ENCODE results near the gene DCXR. TPM values are rescaled to one million over a fixed set of nuclear protein-coding genes. Genes with fewer than 3 reads are reported as not detected.

Gene DCXR
- total RNA-seq, 2 experiments from 2014 or later: 132 to 147 TPM

DNA sequence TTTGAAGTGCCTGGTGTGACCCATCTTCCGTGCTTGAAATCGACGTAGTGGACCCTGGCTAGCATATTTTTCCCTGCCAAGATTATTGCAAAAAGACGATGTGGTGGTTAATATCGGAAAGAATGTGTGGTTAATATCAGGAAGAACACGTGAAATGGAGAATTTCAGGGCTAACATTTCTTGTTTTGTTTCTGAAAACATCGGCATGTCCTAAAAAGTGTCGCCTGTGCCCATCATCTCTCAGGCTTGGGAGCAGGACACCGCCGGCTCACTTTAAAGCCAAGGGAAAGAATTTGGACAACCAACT lies 345 bp upstream of the DCXR start:
- Histone ChIP-seq H3K4me3 (ENCODE audit: low read depth, low read length, poor library complexity, severe bottlenecking) (peak overlapping the region; percentile 72), H3K79me2 (ENCODE audit: insufficient read depth, low read depth, low read length) (no peaks in the 10 kb centered on the region), H2AFZ (ENCODE audit: low read length) (peak overlapping the region; percentile 92), H3K36me3 (ENCODE audit: insufficient read depth, low read length) (no peaks in the 10 kb centered on the region), H3K9me2 (ENCODE audit: insufficient read depth, low read length) (no peaks in the 10 kb centered on the region), H3K9me3 (ENCODE audit: low read length) (no peaks in the 10 kb centered on the region), H3K27ac (ENCODE audit: low read depth, low read length, poor library complexity, severe bottlenecking) (peak overlapping the region; percentile 70), H3K4me2 (ENCODE audit: low read length) (peak overlapping the region; percentile 92), H3K4me1 (ENCODE audit: insufficient read depth, low read length, poor library complexity, severe bottlenecking) (peaks cover 19% of the 10 kb centered on the region), H4K20me1 (ENCODE audit: insufficient read depth, low read length) (0 out of 2 replicates have a peak, but pooled peaks cover 5% of the 10 kb centered on the region)
- TF ChIP-seq, protein P1, sequence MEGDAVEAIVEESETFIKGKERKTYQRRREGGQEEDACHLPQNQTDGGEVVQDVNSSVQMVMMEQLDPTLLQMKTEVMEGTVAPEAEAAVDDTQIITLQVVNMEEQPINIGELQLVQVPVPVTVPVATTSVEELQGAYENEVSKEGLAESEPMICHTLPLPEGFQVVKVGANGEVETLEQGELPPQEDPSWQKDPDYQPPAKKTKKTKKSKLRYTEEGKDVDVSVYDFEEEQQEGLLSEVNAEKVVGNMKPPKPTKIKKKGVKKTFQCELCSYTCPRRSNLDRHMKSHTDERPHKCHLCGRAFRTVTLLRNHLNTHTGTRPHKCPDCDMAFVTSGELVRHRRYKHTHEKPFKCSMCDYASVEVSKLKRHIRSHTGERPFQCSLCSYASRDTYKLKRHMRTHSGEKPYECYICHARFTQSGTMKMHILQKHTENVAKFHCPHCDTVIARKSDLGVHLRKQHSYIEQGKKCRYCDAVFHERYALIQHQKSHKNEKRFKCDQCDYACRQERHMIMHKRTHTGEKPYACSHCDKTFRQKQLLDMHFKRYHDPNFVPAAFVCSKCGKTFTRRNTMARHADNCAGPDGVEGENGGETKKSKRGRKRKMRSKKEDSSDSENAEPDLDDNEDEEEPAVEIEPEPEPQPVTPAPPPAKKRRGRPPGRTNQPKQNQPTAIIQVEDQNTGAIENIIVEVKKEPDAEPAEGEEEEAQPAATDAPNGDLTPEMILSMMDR (conservative IDR thresholded peaks at IDR 0.05; ENCODE audit: low read length): no peak
- TF ChIP-seq EZH2phosphoT487 (IDR thresholded peaks at IDR 0.05; ENCODE audit: borderline replicate concordance, low read depth, low read length): no peak
- ChIA-PET POLR2A (interaction anchor here (0.6 to 1.5 kb wide), 14 partner anchors 12 to 372 kb away, joined by 3 to 9 read pairs (median 4); partner anchors contain the start of genes CENPX, LRRC45 and MAFG), CTCF (ENCODE audit: unreplicated experiment) (interaction anchor here (0.7 to 1.1 kb wide), 9 partner anchors 12 to 437 kb away, joined by 3 to 19 read pairs (median 4); partner anchors contain the start of genes CENPX and LRRC45)
- intact Hi-C loops (cut with micrococcal nuclease; ENCODE audit: unreplicated experiment): loop anchor here (1.0 to 5.0 kb wide), 4 partner anchors 13 to 166 kb away; partner anchors contain the start of genes ARHGDIA, FASN, GPS1 and LRRC45
- no TSS peak for BruUV-seq (replicated peaks)
- no peak for DNase-seq (ENCODE audit: low spot score)

DNA sequence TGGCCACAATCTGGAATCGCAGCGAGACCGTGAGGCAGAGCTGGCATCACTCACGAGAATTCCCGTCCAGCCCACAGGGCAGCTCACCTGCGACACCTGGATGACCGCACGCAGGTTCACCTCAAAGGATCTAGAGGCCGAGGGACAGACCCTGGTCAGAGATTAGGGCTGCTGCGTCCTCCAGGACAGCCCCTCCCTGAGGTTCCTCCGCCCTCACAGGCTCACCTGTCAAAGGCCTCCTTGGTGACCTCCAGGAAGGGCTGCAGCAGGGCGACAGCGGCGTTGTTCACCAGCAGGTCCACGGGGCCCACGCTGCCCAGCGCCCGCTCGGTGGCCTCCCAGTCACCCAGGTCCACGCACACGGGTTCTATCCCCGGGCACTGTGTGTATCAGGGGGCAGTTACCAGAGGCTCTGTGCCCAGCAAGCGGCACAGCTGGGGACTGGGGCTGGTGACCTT lies 834 bp downstream of the DCXR start:
- DNase-seq (ENCODE audit: low spot score): no peak
- Histone ChIP-seq H3K4me1 (ENCODE audit: insufficient read depth, low read length, poor library complexity, severe bottlenecking) (peaks cover 19% of the 10 kb centered on the region), H3K9me2 (ENCODE audit: insufficient read depth, low read length) (no peaks in the 10 kb centered on the region), H2AFZ (ENCODE audit: low read length) (no peak overlapping the region), H3K79me2 (ENCODE audit: insufficient read depth, low read depth, low read length) (no peaks in the 10 kb centered on the region), H4K20me1 (ENCODE audit: insufficient read depth, low read length) (0 out of 2 replicates have a peak, but pooled peaks cover 5% of the 10 kb centered on the region), H3K9me3 (ENCODE audit: low read length) (no peaks in the 10 kb centered on the region), H3K36me3 (ENCODE audit: insufficient read depth, low read length) (no peaks in the 10 kb centered on the region), H3K4me3 (ENCODE audit: low read depth, low read length, poor library complexity, severe bottlenecking) (peak overlapping the region; percentile 72), H3K27ac (ENCODE audit: low read depth, low read length, poor library complexity, severe bottlenecking) (peak overlapping the region; percentile 70), H3K4me2 (ENCODE audit: low read length) (peak overlapping the region; percentile 92)
- BruUV-seq (replicated peaks): no TSS peak
- ChIA-PET CTCF (ENCODE audit: unreplicated experiment) (no interaction called here), POLR2A (interaction anchor here (0.6 kb wide), 1 partner anchor 90 kb away, joined by 3 read pairs; no protein-coding TSS in a partner anchor)
- TF ChIP-seq EZH2phosphoT487 (IDR thresholded peaks at IDR 0.05; ENCODE audit: borderline replicate concordance, low read depth, low read length): no peak
- TF ChIP-seq, protein P1 (conservative IDR thresholded peaks at IDR 0.05; ENCODE audit: low read length): no peak
- intact Hi-C loops (cut with micrococcal nuclease; ENCODE audit: unreplicated experiment): loop anchor here (1.0 to 5.0 kb wide), 4 partner anchors 13 to 164 kb away; partner anchors contain the start of genes ARHGDIA, FASN, GPS1 and LRRC45

Data from OCI-LY7 (cell line).